SK-N-SH (cell line): ENCODE results near the gene PTPRF. TPM values are rescaled to one million over a fixed set of nuclear protein-coding genes. Genes with fewer than 3 reads are reported as not detected.

ENCODE experiments used
- CTCF ChIA-PET: fragments of 300-600, 350-600 bp; formaldehyde crosslinking; extraction: SDS; loops from one replicate; lab custom pipeline; 2021; lab: Yijun Ruan, JAX
- POLR2A ChIA-PET: fragments of 350-600 bp; sonication (Branson Sonifier 250); formaldehyde crosslinking; extraction: SDS; loops from one replicate; lab custom pipeline; 2020; ENCODE audit warnings: antibody characterized with exemption, inconsistent platforms; lab: Yijun Ruan, JAX
- DNase-seq: peaks from one replicate; pipeline ENCODE4 v3.0.0; 2012
- H2AFZ ChIP-seq: fragments of 200-600 bp; sonication (generic); 2 replicates; pipeline ENCODE4 v1.8.1; 2016; ENCODE audit warnings: antibody characterized with exemption, mild to moderate bottlenecking, low read depth
- H3F3A ChIP-seq: fragments of 200-600 bp; sonication (generic); replicated peaks from 2 replicates; pipeline ENCODE3; 2016; ENCODE audit warnings: antibody characterized with exemption, mild to moderate bottlenecking; ENCODE audit not compliant: insufficient read depth
- H3K27ac ChIP-seq, 2 experiments: fragments of 200-500 bp in 1 of 2; fragments of 200-600 bp in 1 of 2; sonication (Bioruptor generic) in 1 of 2; sonication (generic), shearing (Covaris generic) in 1 of 2; 2 replicates each; pipeline versions ENCODE4 v1.5.1 to v1.6.1; 2014 to 2016; ENCODE audit warnings: low read depth in 2 of 2, inconsistent platforms in 1 of 2, low read length in 1 of 2, mild to moderate bottlenecking in 1 of 2, mixed read lengths in 1 of 2
- H3K27me3 ChIP-seq: fragments of 200-600 bp; sonication (generic), shearing (Covaris generic); 2 replicates; pipeline ENCODE4 v1.6.1; 2016; ENCODE audit warnings: mixed run types; ENCODE audit not compliant: insufficient read depth
- H3K36me3 ChIP-seq, 2 experiments: fragments of 200-500 bp in 1 of 2; fragments of 200-600 bp in 1 of 2; sonication (Bioruptor generic) in 1 of 2; sonication (generic) in 1 of 2; replicated peaks in 1 of 2; 2 replicates each; pipeline versions ENCODE3 to v1.5.1; 2014 to 2016; ENCODE audit warnings: low read length in 1 of 2, mild to moderate bottlenecking in 1 of 2; ENCODE audit not compliant: insufficient read depth in 2 of 2, control insufficient read depth in 1 of 2
- H3K4me1 ChIP-seq, 2 experiments: fragments of 200-500 bp in 1 of 2; fragments of 200-600 bp in 1 of 2; sonication (Bioruptor generic) in 1 of 2; sonication (generic), shearing (Covaris generic) in 1 of 2; 2 replicates each; pipeline versions ENCODE4 v1.5.1 to v1.6.1; 2014 to 2016; ENCODE audit warnings: low read depth in 1 of 2, low read length in 1 of 2, mixed run types in 1 of 2; ENCODE audit not compliant: insufficient read depth in 2 of 2, control insufficient read depth in 1 of 2
- H3K4me2 ChIP-seq: fragments of 200-600 bp; sonication (generic), shearing (Covaris generic); 2 replicates; pipeline ENCODE4 v1.6.1; 2017; ENCODE audit warnings: mixed run types
- H3K4me3 ChIP-seq, 2 experiments: fragments of 200-500 bp in 1 of 2; fragments of 200-600 bp in 1 of 2; sonication (Bioruptor generic) in 1 of 2; sonication (generic), shearing (Covaris generic) in 1 of 2; 2 replicates each; pipeline versions ENCODE4 v1.5.1 to v1.8.1; 2014 to 2016; ENCODE audit warnings: low read depth in 2 of 2, inconsistent platforms in 1 of 2, low read length in 1 of 2, mild to moderate bottlenecking in 1 of 2, mixed read lengths in 1 of 2, moderate library complexity in 1 of 2
- H3K79me2 ChIP-seq: fragments of 200-600 bp; sonication (generic); 2 replicates; pipeline ENCODE4 v1.8.1; 2017; ENCODE audit warnings: mild to moderate bottlenecking; ENCODE audit not compliant: insufficient read depth
- H3K9ac ChIP-seq: fragments of 200-600 bp; sonication (generic); 2 replicates; pipeline ENCODE4 v1.6.1; 2017; ENCODE audit warnings: mixed run types
- H3K9me2 ChIP-seq: fragments of 200-600 bp; sonication (generic); 2 replicates; pipeline ENCODE4 v1.6.1; 2017; ENCODE audit warnings: mixed run types
- H3K9me3 ChIP-seq: fragments of 200-600 bp; sonication (generic); 2 replicates; pipeline ENCODE4 v1.6.1; 2017; ENCODE audit warnings: mixed run types, mild to moderate bottlenecking, moderate library complexity
- H4K20me1 ChIP-seq: fragments of 200-600 bp; sonication (generic); 2 replicates; pipeline ENCODE4 v1.6.1; 2017; ENCODE audit warnings: mild to moderate bottlenecking, mixed run types; ENCODE audit not compliant: insufficient read depth
- ELF1 ChIP-seq: IDR thresholded peaks from 2 replicates; pipeline ENCODE4 v1.4.0; 2012
- EZH2phosphoT487 ChIP-seq: fragments of 200-600 bp; sonication (generic); IDR thresholded peaks from 2 replicates; pipeline ENCODE4 v1.6.1; 2017; ENCODE audit warnings: low read depth, mixed run types, mild to moderate bottlenecking, antibody characterized with exemption, moderate library complexity, borderline replicate concordance
- FOXJ3 ChIP-seq: sonication (generic); formaldehyde crosslinking; IDR thresholded peaks from 2 replicates; pipeline ENCODE4 v1.5.1; 2020; ENCODE audit warnings: mild to moderate bottlenecking, missing genetic modification reagents
- FOXM1 ChIP-seq: IDR thresholded peaks from 2 replicates; pipeline ENCODE4 v1.4.0; 2012; ENCODE audit warnings: low read depth, mild to moderate bottlenecking
- GATA2 ChIP-seq: sonication (generic); formaldehyde crosslinking; IDR thresholded peaks from 2 replicates; pipeline ENCODE4 v1.5.0; 2020; ENCODE audit warnings: mild to moderate bottlenecking, missing genetic modification reagents
- MXI1 ChIP-seq: IDR thresholded peaks from 2 replicates; pipeline ENCODE4 v1.6.1; 2012; ENCODE audit warnings: mild to moderate bottlenecking, low read depth, low read length, improper control_type of control experiment
- POLR2AphosphoS5 ChIP-seq: IDR thresholded peaks from 2 replicates; pipeline ENCODE4 v1.6.1; 2012; ENCODE audit warnings: low read depth, low read length
- RCOR1 ChIP-seq: fragments of 150-350 bp; IDR thresholded peaks from 2 replicates; pipeline ENCODE4 v1.6.1; 2017; ENCODE audit warnings: antibody characterized with exemption, low read length
- RFX5 ChIP-seq: IDR thresholded peaks from 2 replicates; pipeline ENCODE4 v1.6.1; 2012; ENCODE audit warnings: mild to moderate bottlenecking, improper control_type of control experiment, low read length
- RXRA ChIP-seq: IDR thresholded peaks from 2 replicates; pipeline ENCODE4 v1.4.0; 2012; ENCODE audit warnings: low read depth, mild to moderate bottlenecking, borderline replicate concordance
- SIN3A ChIP-seq: IDR thresholded peaks from 2 replicates; pipeline ENCODE4 v1.6.1; 2012; ENCODE audit warnings: low read depth, mild to moderate bottlenecking, low read length, moderate library complexity, borderline replicate concordance
- SMC3 ChIP-seq: IDR thresholded peaks from 2 replicates; pipeline ENCODE4 v1.6.1; 2012; ENCODE audit warnings: low read depth, low read length, improper control_type of control experiment
- YY1 ChIP-seq: IDR thresholded peaks from 2 replicates; pipeline ENCODE4 v1.4.0; 2012; ENCODE audit warnings: low read depth, mild to moderate bottlenecking
- WGBS: methylation state at CpG from one replicate; pipeline ENCODE4 v1.1.6; 2017; ENCODE audit warnings: low lambda C conversion rate; 5-methylcytosine and 5-hydroxymethylcytosine counted together
- polyA plus RNA-seq, 3 experiments: library from polyadenylated mRNA; depleted of rRNA; stranded (reverse); fragments of >200 nt; gene quantifications; 2 replicates each; pipeline ENCODE4 v1.2.3, GENCODE V29; 2012
- TF ChIP-seq, protein P1 (sequence below): IDR thresholded peaks from 2 replicates; pipeline ENCODE4 v1.4.0; 2012; ENCODE audit warnings: low read depth, borderline replicate concordance
- TF ChIP-seq, protein P2 (sequence below): fragments of 150-350 bp; IDR thresholded peaks from 2 replicates; pipeline ENCODE4 v1.6.1; 2017; ENCODE audit warnings: antibody characterized with exemption, low read length, low read depth, borderline replicate concordance

PTPRF gene
- polyA plus RNA-seq, 1 of the 3 experiments (the other 2 are of a cell fraction), result 72.7 TPM

DNA sequence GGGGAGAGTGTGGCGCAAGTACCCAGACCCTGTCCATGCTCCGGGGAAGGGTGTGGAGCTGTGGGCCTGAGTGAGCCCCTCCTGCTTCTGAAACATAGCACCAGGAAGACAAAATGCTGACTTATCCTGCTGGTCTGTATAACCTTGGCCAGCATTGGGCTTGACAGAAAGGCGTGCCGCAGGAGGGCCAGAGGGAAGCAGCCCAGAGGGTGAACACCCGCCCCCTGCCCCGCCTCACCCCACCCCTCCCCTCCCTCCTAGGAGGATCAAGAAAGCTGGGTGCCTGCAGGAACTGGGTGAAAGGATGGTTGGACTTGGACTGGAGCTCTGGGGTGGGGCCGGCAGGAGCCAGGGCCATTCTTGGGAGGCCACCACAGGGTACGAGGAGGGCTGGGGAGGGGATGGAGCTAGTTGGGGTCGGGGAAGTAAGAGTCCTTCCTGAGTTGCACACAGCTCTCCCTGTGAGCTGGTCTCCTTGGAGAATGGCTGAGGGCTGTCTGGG lies 27.1 kb downstream of the PTPRF start (continued):
- TF ChIP-seq, protein P1, sequence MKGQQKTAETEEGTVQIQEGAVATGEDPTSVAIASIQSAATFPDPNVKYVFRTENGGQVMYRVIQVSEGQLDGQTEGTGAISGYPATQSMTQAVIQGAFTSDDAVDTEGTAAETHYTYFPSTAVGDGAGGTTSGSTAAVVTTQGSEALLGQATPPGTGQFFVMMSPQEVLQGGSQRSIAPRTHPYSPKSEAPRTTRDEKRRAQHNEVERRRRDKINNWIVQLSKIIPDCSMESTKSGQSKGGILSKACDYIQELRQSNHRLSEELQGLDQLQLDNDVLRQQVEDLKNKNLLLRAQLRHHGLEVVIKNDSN, result no peak
- TF ChIP-seq RCOR1, result no peak
- no peak for TF ChIP-seq YY1
- no peak for TF ChIP-seq FOXJ3 (CRISPR knock-in tag)
- TF ChIP-seq, protein P2, sequence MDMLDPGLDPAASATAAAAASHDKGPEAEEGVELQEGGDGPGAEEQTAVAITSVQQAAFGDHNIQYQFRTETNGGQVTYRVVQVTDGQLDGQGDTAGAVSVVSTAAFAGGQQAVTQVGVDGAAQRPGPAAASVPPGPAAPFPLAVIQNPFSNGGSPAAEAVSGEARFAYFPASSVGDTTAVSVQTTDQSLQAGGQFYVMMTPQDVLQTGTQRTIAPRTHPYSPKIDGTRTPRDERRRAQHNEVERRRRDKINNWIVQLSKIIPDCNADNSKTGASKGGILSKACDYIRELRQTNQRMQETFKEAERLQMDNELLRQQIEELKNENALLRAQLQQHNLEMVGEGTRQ, result no peak
- TF ChIP-seq POLR2AphosphoS5, result no peak
- TF ChIP-seq FOXM1, result no peak

DNA sequence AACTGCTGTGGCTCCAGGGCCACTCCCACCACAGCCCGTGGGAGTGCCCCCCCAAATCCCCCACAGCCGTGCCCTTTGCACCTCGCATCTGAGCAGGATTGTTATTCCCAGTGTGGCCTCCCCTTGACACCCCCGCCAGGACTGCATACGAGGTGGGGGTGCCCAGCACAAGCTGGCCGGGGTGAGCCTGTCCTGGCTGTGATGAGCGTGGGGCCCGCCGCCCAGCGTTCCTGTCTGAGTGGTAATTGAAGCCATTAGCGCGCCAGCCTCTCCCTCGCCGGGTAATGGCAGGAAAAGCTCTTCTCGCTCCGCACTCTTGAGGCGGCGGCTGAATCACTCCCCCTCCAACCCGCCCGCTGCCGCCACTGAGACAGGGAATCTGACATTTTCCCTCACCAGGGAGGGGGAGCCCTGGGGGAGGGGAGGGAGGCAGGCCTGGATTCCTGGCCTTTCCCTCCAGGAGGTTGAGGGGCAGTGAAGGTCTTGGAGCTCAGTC lies 27.7 kb downstream of the PTPRF start:
- Histone ChIP-seq H2AFZ (peak overlapping the region; percentile 56; the same call in 1 of the 2 replicates), H3K9me2 (no peaks in the 10 kb centered on the region), H3K4me1 (peaks cover 12 to 27% of the 10 kb centered on the region in 2 experiments; a peak in 3 of 4 replicates), H3K4me2 (peak overlapping the region; percentile 82), H3F3A (peaks cover 4% of the 10 kb centered on the region), H3K79me2 (peaks cover 27% of the 10 kb centered on the region; the same call in 1 of the 2 replicates), H3K27me3 (no peaks in the 10 kb centered on the region), H3K9me3 (no peaks in the 10 kb centered on the region), H3K36me3 (peaks cover 3 to 9% of the 10 kb centered on the region in 2 experiments), H3K9ac (peak overlapping the region; percentile 46; the same call in 1 of the 2 replicates), H4K20me1 (no peaks in the 10 kb centered on the region), H3K4me3 (peak overlapping the region in 1 of 2 experiments; percentile 38; a peak in 1 of 4 replicates), H3K27ac (peak overlapping the region; percentile 65 to 78)
- peak; percentile 88 for DNase-seq
- POLR2A ChIA-PET, result interaction anchor here (1.1 to 1.5 kb wide), 3 partner anchors 9 to 29 kb away, joined by 3 to 6 read pairs (median 3); no protein-coding TSS in a partner anchor
- WGBS, result 15% methylated on average over 6 of the region's 21 CpGs
- TF ChIP-seq MXI1, result peak; percentile 45; the same call in 1 of the 2 replicates
- TF ChIP-seq SMC3, result peak; percentile 9; the same call in 1 of the 2 replicates
- peak; percentile 47; the same call in 1 of the 2 replicates for TF ChIP-seq SIN3A
- no peak for TF ChIP-seq RXRA
- CTCF ChIA-PET, result interaction anchor here (0.8 to 3.2 kb wide), 9 partner anchors 9 to 92 kb away, joined by 3 to 15 read pairs (median 3); partner anchors contain the start of genes KDM4A and PTPRF

DNA sequence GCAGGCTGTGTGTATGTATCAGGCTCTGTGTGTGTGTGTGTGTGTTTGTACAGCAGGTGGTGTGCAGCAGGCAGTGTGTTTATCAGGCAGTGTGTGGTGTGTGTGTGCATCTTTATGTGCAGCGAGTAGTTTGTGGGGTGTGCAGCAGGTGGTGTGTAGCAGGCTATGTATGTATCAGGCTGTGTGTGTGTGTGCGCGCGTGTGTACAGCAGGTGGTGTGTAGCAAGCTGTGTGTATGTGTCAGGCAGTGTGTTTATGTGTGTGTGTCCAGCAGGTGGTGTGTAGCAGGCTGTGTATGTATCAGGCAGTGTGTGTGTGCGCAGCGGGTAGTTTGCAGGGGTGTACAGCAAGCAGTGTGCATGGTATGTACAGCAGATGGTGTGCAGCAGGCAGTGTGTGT lies 29.0 kb downstream of the PTPRF start:
- H3K4me1 ChIP-seq, result peaks cover 12 to 41% of the 10 kb centered on the region in 2 experiments; a peak in 3 of 4 replicates
- no peaks in the 10 kb centered on the region for H3K27me3 ChIP-seq
- no peak overlapping the region for H3K4me2 ChIP-seq
- H3K4me3 ChIP-seq, result no peak overlapping the region
- H2AFZ ChIP-seq, result no peak overlapping the region
- no peak overlapping the region for H3K27ac ChIP-seq
- H3K9ac ChIP-seq, result no peak overlapping the region
- peaks cover 3 to 9% of the 10 kb centered on the region in 2 experiments for H3K36me3 ChIP-seq
- WGBS, result 100% methylated on average over 6 of the region's 6 CpGs
- peaks cover 4% of the 10 kb centered on the region for H3F3A ChIP-seq
- no peak for DNase-seq
- H3K9me2 ChIP-seq, result no peaks in the 10 kb centered on the region
- POLR2A ChIA-PET, result no interaction called here
- H4K20me1 ChIP-seq, result no peaks in the 10 kb centered on the region
- CTCF ChIA-PET, result interaction anchor here (0.8 to 1.4 kb wide), 2 partner anchors 26 to 30 kb away, joined by 3 to 4 read pairs; no protein-coding TSS in a partner anchor
- H3K9me3 ChIP-seq, result no peaks in the 10 kb centered on the region
- no peak for TF ChIP-seq ELF1
- no peak for TF ChIP-seq EZH2phosphoT487
- TF ChIP-seq RFX5, result no peak
- TF ChIP-seq GATA2 (CRISPR knock-in tag), result no peak
- TF ChIP-seq, all 33 proteins: peak for 0
- peaks cover 27% of the 10 kb centered on the region; the same call in 1 of the 2 replicates for H3K79me2 ChIP-seq
